Suprapubic skin (tissue), 4 donors: ENCODE results near the gene GPR119. TPM values are rescaled to one million over a fixed set of nuclear protein-coding genes. Genes with fewer than 3 reads are reported as not detected.
A peak's percentile ranks its signal among the peaks of the same experiment; 100 is the strongest.

Experiments used
- DNase-seq, 2 donors: peaks; one replicate each; pipeline ENCODE4 v3.0.0-alpha.2; 2019; ENCODE audit warnings: low spot score in 2 of 2
- H3K27ac ChIP-seq: fragments of 200-600 bp; sonication (generic); one replicate; pipeline ENCODE4 v1.5.1; 2019
- H3K27me3 ChIP-seq: fragments of 200-600 bp; sonication (generic); one replicate; pipeline ENCODE4 v1.5.1; 2019
- H3K36me3 ChIP-seq: fragments of 200-600 bp; sonication (generic); one replicate; pipeline ENCODE4 v1.5.1; 2019
- H3K4me1 ChIP-seq: fragments of 200-600 bp; sonication (generic); one replicate; pipeline ENCODE4 v1.5.1; 2019
- H3K4me3 ChIP-seq: fragments of 200-600 bp; sonication (generic); one replicate; pipeline ENCODE4 v1.5.1; 2019; ENCODE audit warnings: mild to moderate bottlenecking
- H3K9me3 ChIP-seq: fragments of 200-600 bp; sonication (generic); one replicate; pipeline ENCODE4 v1.5.1; 2019
- CTCF ChIP-seq, 2 donors: fragments of 200-600 bp in 1 of 2; fragments of 450-650 bp in 1 of 2; sonication (generic) in 1 of 2; IDR thresholded peaks; one replicate each; pipeline ENCODE4 v1.5.1; 2016 to 2019; ENCODE audit warnings: antibody characterized with exemption in 2 of 2, mild to moderate bottlenecking in 1 of 2, moderate library complexity in 1 of 2
- EP300 ChIP-seq: sonication (generic); formaldehyde crosslinking; IDR thresholded peaks from one replicate; pipeline ENCODE4 v1.6.1; 2017; ENCODE audit warnings: antibody characterized with exemption
- POLR2A ChIP-seq, 2 donors: fragments of 450-650 bp; IDR thresholded peaks; one replicate each; pipeline ENCODE4 v1.6.1; 2017; ENCODE audit warnings: antibody characterized with exemption in 2 of 2, mild to moderate bottlenecking in 2 of 2, moderate library complexity in 2 of 2
- POLR2AphosphoS5 ChIP-seq, 3 donors: sonication (generic); formaldehyde crosslinking; IDR thresholded peaks; one replicate each; pipeline ENCODE4 v1.6.1; 2017; ENCODE audit warnings: antibody characterized with exemption in 3 of 3
- WGBS: methylation state at CpG from one replicate; pipeline ENCODE4 v1.1.5; 2018; 5-methylcytosine and 5-hydroxymethylcytosine counted together
- total RNA-seq, 4 donors: library from RNA; depleted of rRNA; stranded (reverse); fragments of >200 nt; gene quantifications; one replicate each; pipeline ENCODE4 v1.1.0, GENCODE V29; 2016

GPR119 gene
- total RNA-seq, 4 donors from 2014 or later, result not detected

DNA sequence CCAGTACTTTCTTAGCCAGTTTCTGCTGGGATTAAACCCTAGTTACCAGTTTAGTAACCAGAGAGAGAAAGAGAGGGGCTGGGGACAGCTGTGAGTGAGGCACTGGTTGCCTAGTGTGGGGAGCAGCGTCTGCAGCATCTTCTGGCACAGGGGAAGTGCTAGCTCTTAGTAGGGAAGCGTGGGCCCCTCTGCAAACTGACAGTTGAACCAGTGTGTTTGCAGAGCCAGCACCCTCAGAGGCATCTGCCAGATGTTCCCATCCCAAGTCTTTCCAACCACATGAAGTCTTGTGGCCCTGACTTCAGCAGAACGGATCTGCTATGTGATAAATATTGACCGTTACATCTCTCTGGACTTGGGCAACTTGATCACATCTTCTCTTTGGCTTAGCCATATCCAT is 31.3 kb upstream of the GPR119 start:
- no peak overlapping the region for H3K27ac ChIP-seq
- no peak for DNase-seq

DNA sequence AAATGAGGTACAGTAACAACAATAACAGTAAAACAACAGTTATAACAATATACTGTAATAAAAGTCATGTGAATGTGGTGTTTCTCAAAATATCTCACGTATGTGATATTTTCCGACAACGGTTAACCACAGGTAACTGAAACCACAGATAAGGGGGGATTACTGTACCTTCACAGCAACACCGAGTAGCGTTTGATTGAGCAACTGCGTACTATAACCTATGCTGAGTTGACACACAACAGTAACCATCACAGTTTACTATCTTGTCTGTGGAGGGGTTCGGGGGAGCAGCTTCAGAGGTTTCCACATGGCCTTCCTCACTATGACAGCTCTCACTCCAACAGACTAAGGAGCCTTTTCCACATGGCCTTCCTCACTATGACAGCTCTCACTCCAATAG is 29.7 kb upstream of the GPR119 start:
- Histone ChIP-seq H3K36me3 (peaks cover 12% of the 10 kb centered on the region), H3K9me3 (no peaks in the 10 kb centered on the region), H3K27me3 (no peaks in the 10 kb centered on the region), H3K4me1 (no peaks in the 10 kb centered on the region), H3K4me3 (no peak overlapping the region), H3K27ac (no peak overlapping the region)
- DNase-seq, result no peak
- WGBS, result 90% methylated on average over 7 of the region's 7 CpGs
- no peak for TF ChIP-seq POLR2A (IDR thresholded peaks at IDR 0.05)
- no peak for TF ChIP-seq CTCF (IDR thresholded peaks at IDR 0.05)

More for the DNA sequence above, 31.3 kb upstream of the GPR119 start:
- H3K4me1 ChIP-seq, result no peaks in the 10 kb centered on the region
- H3K9me3 ChIP-seq, result no peaks in the 10 kb centered on the region
- H3K27me3 ChIP-seq, result no peaks in the 10 kb centered on the region
- no peak overlapping the region for H3K4me3 ChIP-seq
- peaks cover 4% of the 10 kb centered on the region for H3K36me3 ChIP-seq
- TF ChIP-seq CTCF (IDR thresholded peaks at IDR 0.05), result no peak
- no peak for TF ChIP-seq EP300
- no peak for TF ChIP-seq POLR2A (IDR thresholded peaks at IDR 0.05)
- TF ChIP-seq POLR2AphosphoS5 (IDR thresholded peaks at IDR 0.05), result no peak
- 66% methylated on average over 4 of the region's 4 CpGs for WGBS

DNA sequence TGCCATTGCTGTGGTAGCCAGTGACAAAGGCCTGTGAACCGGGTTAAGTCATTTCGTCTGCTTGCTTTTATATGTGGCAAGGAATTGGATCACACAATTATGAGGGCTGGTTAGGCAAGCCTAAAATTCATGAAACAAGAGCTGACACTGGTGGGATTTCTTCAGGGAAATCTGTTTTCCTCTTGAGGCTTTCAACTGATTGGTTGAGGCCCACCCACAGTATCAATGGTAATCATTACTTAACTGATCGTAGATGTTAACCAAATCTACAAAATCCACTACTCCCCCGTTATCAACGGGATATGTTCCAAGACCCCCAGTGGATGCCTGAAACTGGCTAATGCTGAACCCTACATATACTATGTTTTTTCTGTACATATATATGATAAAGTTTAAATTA is 29.3 kb upstream of the GPR119 start:
- 92% methylated on average over 5 of the region's 5 CpGs for WGBS

DNA sequence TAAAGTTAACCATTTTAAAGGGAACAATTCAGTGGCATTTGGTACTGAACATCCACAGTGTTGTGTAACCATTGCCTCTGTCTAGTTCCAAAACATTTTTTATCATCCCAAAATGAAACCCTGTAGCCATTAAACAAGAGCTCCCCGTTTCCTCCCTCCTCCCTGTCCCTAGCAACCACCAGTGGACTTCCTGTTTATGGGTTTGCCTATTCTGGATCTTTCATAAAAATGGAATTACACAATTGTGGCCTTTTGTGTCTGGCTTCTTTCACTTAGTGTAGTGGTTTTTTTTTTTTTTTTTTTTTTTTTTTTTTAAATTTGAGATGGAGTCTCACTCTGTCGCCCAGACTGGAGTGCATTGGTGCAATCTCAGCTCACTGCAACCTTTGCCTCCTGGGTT is 27.9 kb upstream of the GPR119 start:
- TF ChIP-seq POLR2A (IDR thresholded peaks at IDR 0.05) (no peak), CTCF (IDR thresholded peaks at IDR 0.05) (no peak), EP300 (no peak), POLR2AphosphoS5 (IDR thresholded peaks at IDR 0.05) (no peak)
- Histone ChIP-seq H3K9me3 (no peaks in the 10 kb centered on the region), H3K4me1 (no peaks in the 10 kb centered on the region), H3K27ac (no peak overlapping the region), H3K36me3 (peaks cover 18% of the 10 kb centered on the region), H3K27me3 (no peaks in the 10 kb centered on the region), H3K4me3 (no peak overlapping the region)
- 55% methylated on average over 2 of the region's 2 CpGs for WGBS
- no peak for DNase-seq

More for the DNA sequence above, 29.3 kb upstream of the GPR119 start:
- no peak for DNase-seq
- Histone ChIP-seq H3K27ac (no peak overlapping the region), H3K27me3 (no peaks in the 10 kb centered on the region), H3K4me1 (no peaks in the 10 kb centered on the region), H3K9me3 (no peaks in the 10 kb centered on the region), H3K4me3 (no peak overlapping the region), H3K36me3 (peaks cover 13% of the 10 kb centered on the region)
- no peak for TF ChIP-seq CTCF (IDR thresholded peaks at IDR 0.05)
- no peak for TF ChIP-seq EP300
- TF ChIP-seq POLR2A (IDR thresholded peaks at IDR 0.05), result no peak
- no peak for TF ChIP-seq POLR2AphosphoS5 (IDR thresholded peaks at IDR 0.05)

DNA sequence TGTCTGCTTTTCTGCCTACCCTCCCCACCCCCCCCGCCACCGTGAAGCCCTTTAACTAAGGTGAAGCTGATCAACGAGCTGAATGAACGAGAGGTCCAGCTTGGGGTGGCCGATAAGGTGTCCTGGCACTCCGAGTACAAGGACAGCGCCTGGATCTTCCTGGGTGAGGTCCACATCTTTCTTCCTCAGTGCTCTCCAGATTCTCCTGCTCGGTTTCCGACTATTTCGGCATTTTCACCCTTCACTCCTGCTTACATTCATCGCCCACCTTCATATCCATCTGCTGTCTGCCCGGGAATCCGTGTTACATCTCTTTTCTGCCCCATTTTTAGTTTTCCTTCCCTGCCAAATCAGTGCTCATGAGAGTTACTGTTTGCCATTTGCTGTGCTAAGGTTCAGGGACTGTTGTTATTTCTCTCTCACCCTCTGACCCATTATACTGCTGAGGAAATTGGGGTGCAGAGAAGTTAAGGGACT is 16.8 kb upstream of the GPR119 start:
- H3K4me3 ChIP-seq, result peak overlapping the region; percentile 68
- H3K4me1 ChIP-seq, result peaks cover 6% of the 10 kb centered on the region
- H3K36me3 ChIP-seq, result peaks cover 4% of the 10 kb centered on the region
- no peak for TF ChIP-seq POLR2A (IDR thresholded peaks at IDR 0.05)
- no peak for TF ChIP-seq POLR2AphosphoS5 (IDR thresholded peaks at IDR 0.05)
- no peak for DNase-seq
- 45% methylated on average over 13 of the region's 13 CpGs for WGBS
- H3K9me3 ChIP-seq, result no peaks in the 10 kb centered on the region
- peak overlapping the region; percentile 77 for H3K27ac ChIP-seq
- H3K27me3 ChIP-seq, result no peaks in the 10 kb centered on the region
